Adrenal gland (tissue), 12 donors: ENCODE measurements around the gene MACF1. TPM values are rescaled to one million over a fixed set of nuclear protein-coding genes. Genes with fewer than 3 reads are reported as not detected.
"Not testable (repeated sequence)": the region's sequence is repeated elsewhere in the genome, so short reads cannot be mapped to it uniquely, and the experiment has no call there.

Experiments used
- DNase-seq, 7 donors: peaks; one replicate each; pipeline ENCODE4 v3.0.0-alpha.2; 2019 to 2020
- H3K27ac ChIP-seq, 5 donors: fragments of 200-600 bp; sonication (generic) in 4 of 5; 1 replicate in 3 of 5; 2 replicates in 2 of 5; pipeline versions ENCODE4 v1.5.1 to v1.8.0; 2016 to 2020; ENCODE audit warnings: mild to moderate bottlenecking in 1 of 5
- H3K27me3 ChIP-seq: fragments of 200-600 bp; 2 replicates; pipeline ENCODE4 v1.8.0; 2021
- H3K36me3 ChIP-seq, 2 donors: fragments of 200-600 bp; replicated peaks in 1 of 2; 1 replicate in 1 of 2; 2 replicates in 1 of 2; pipeline versions ENCODE4 v1.5.1 to v1.8.0; 2018 to 2022
- H3K4me1 ChIP-seq, 2 donors: fragments of 200-600 bp; replicated peaks in 1 of 2; 1 replicate in 1 of 2; 2 replicates in 1 of 2; pipeline versions ENCODE4 v1.5.1 to v1.8.0; 2018 to 2021
- H3K4me3 ChIP-seq, 4 donors: fragments of 200-600 bp; sonication (generic) in 3 of 4; one replicate each; pipeline ENCODE4 v1.5.1; 2016 to 2018
- H3K9me3 ChIP-seq, 3 donors: fragments of 200-600 bp; sonication (generic) in 1 of 3; replicated peaks in 1 of 3; 1 replicate in 2 of 3; 2 replicates in 1 of 3; pipeline versions ENCODE4 v1.5.1 to v1.8.0; 2016 to 2021
- CTCF ChIP-seq, 6 experiments: fragments of 450-650 bp in 4 of 6; fragments of 200-600 bp in 2 of 6; sonication (generic) in 1 of 6; IDR thresholded peaks; 1 replicate in 5 of 6; 2 replicates in 1 of 6; pipeline versions ENCODE4 v1.5.1 to v1.8.0; 2016 to 2021; ENCODE audit warnings: antibody characterized with exemption in 6 of 6, mild to moderate bottlenecking in 2 of 6, moderate library complexity in 1 of 6
- POLR2A ChIP-seq, 2 donors: fragments of 450-650 bp; IDR thresholded peaks; one replicate each; pipeline ENCODE4 v1.6.1; 2017; ENCODE audit warnings: antibody characterized with exemption in 2 of 2, mild to moderate bottlenecking in 2 of 2, moderate library complexity in 1 of 2
- WGBS, 4 donors: extraction: QIAGEN DNeasy Blood & Tissue Kit in 2 of 4; methylation state at CpG; one replicate each; pipeline versions ENCODE4 v1.1.5 to v1.1.7; 2013 to 2017; 5-methylcytosine and 5-hydroxymethylcytosine counted together
- intact Hi-C, 2 donors: fragments of 100-400 bp; cut with DNase I; formaldehyde crosslinking; loops; one replicate each; pipeline versions ENCODE4 v1.14.1 to v1.15.0; 2022 to 2023
- polyA plus RNA-seq, 3 donors: library from polyadenylated mRNA; stranded (reverse); fragments of 200-250 nt in 2 of 3; fragments of 350-450 nt in 1 of 3; fragmentation: Illumina TruSeq in 1 of 3; extraction: RNeasy Lipid Tissue Mini Kit (QIAGEN cat#74804) in 1 of 3; gene quantifications; one replicate each; pipeline ENCODE4 v1.2.3, GENCODE V29; 2013 to 2014
- total RNA-seq, 9 donors: library from RNA; depleted of rRNA in 4 of 9; stranded (reverse); fragments of >200 nt in 4 of 9; fragments of 120-200 nt in 1 of 9; fragmentation: NEBNext Ultra II Directional in 1 of 9; extraction: Animal tissue kit (Norgen Biotek cat#: 25700) in 1 of 9; gene quantifications; one replicate each; pipeline versions ENCODE4 v1.1.0 to v1.2.4, GENCODE V29; 2013 to 2023
- donor health status: healthy with polysubstance abuse.
- donor health status: Bipolar disorder and iron deficiency.
- donor health status: DM: yes; HTN: yes; CAD: no.
- donor health status: DM: no; HTN: no; CAD: no.
- donor health status: DM: no; HTN: no; CAD: no.
- donor health status: DM: yes; HTN: yes; CAD: no.

Gene MACF1
- total and polyA plus RNA-seq, 12 donors, result 85.1 to 334 (median 219) TPM

GRCh38 chr1:39440856-39441255, 236.4 kb downstream of the MACF1 start:
- H3K36me3 ChIP-seq, result peaks cover 0 to 98% of the 10 kb centered on the region in 2 donors
- intact Hi-C loops, result no loop called here
- 73 to 88% (median 87%) methylated on average over 2 of the region's 2 CpGs for WGBS, 4 donors

GRCh38 chr1:39441797-39442196, 237.3 kb downstream of the MACF1 start:
- TF ChIP-seq CTCF (IDR thresholded peaks at IDR 0.05), result no peak
- TF ChIP-seq POLR2A (IDR thresholded peaks at IDR 0.05), result no peak
- no peaks in the 10 kb centered on the region for H3K9me3 ChIP-seq
- intact Hi-C loops, result no loop called here
- H3K4me1 ChIP-seq, result no peaks in the 10 kb centered on the region
- no peaks in the 10 kb centered on the region for H3K27me3 ChIP-seq
- peaks cover 0 to 92% of the 10 kb centered on the region in 2 donors for H3K36me3 ChIP-seq
- no peak overlapping the region for H3K4me3 ChIP-seq
- DNase-seq, result no peak
- no peak overlapping the region for H3K27ac ChIP-seq

More at GRCh38 chr1:39440856-39441255, 236.4 kb downstream of the MACF1 start:
- no peaks in the 10 kb centered on the region for H3K27me3 ChIP-seq
- no peak for DNase-seq
- H3K4me3 ChIP-seq, result no peak overlapping the region
- TF ChIP-seq POLR2A (IDR thresholded peaks at IDR 0.05) (no peak), CTCF (IDR thresholded peaks at IDR 0.05) (no peak)
- no peaks in the 10 kb centered on the region for H3K4me1 ChIP-seq
- no peak overlapping the region for H3K27ac ChIP-seq
- H3K9me3 ChIP-seq, result no peaks in the 10 kb centered on the region

- DNase-seq, result no peak
- Histone ChIP-seq H3K27ac (no peak overlapping the region), H3K9me3 (no peaks in the 10 kb centered on the region), H3K4me3 (no peak overlapping the region), H3K27me3 (no peaks in the 10 kb centered on the region), H3K36me3 (peaks cover 0 to 88% of the 10 kb centered on the region in 2 donors), H3K4me1 (peaks cover 0 to 9% of the 10 kb centered on the region in 2 donors)
- intact Hi-C loops, result no loop called here
- WGBS, 4 donors, result 95 to 100% (median 99%) methylated on average over 1 to 2 of the region's 2 CpGs
- TF ChIP-seq POLR2A (IDR thresholded peaks at IDR 0.05), result no peak
- no peak for TF ChIP-seq CTCF (IDR thresholded peaks at IDR 0.05)
Observed at GRCh38 chr1:39445573-39445972, 241.1 kb downstream of the MACF1 start.

- Histone ChIP-seq H3K9me3 (no peaks in the 10 kb centered on the region), H3K4me3 (no peak overlapping the region), H3K27me3 (no peaks in the 10 kb centered on the region), H3K27ac (no peak overlapping the region), H3K36me3 (peaks cover 0 to 86% of the 10 kb centered on the region in 2 donors), H3K4me1 (peaks cover 14 to 18% of the 10 kb centered on the region in 2 donors)
- 72 to 78% (median 75%) methylated on average over 5 of the region's 5 CpGs for WGBS, 4 donors
- TF ChIP-seq POLR2A (IDR thresholded peaks at IDR 0.05) (no peak), CTCF (IDR thresholded peaks at IDR 0.05) (no peak)
- intact Hi-C loops, result no loop called here
- DNase-seq, result no peak
Observed at GRCh38 chr1:39446986-39447567, 242.6 kb downstream of the MACF1 start.

- H3K9me3 ChIP-seq, intact Hi-C loops, H3K27me3 ChIP-seq, H3K4me3 ChIP-seq: not testable (repeated sequence)
- Histone ChIP-seq H3K4me1 (peaks cover 18 to 20% of the 10 kb centered on the region in 2 donors), H3K27ac (peak overlapping the region in 3 of 5 donors; percentile 76 to 89 (median 79)), H3K36me3 (peaks cover 0 to 86% of the 10 kb centered on the region in 2 donors)
- peak in 5 of 7 donors; percentile 42 to 66 (median 54) for DNase-seq
- WGBS, 4 donors, result 74 to 80% (median 77%) methylated on average over 4 of the region's 4 CpGs
Observed at GRCh38 chr1:39450041-39450440, 245.5 kb downstream of the MACF1 start.
